Adipose tissue (tissue), 3 donors: ENCODE results near the gene LRRC18. TPM values are rescaled to one million over a fixed set of nuclear protein-coding genes. Genes with fewer than 3 reads are reported as not detected.

Experiments used
- H3K27ac ChIP-seq: one replicate; pipeline ENCODE4 v1.5.1; 2013; ENCODE audit warnings: low read depth, low read length
- WGBS, 3 donors: extraction: QIAGEN DNeasy Blood & Tissue Kit; methylation state at CpG; one replicate each; pipeline ENCODE4 v1.1.7; 2013; 5-methylcytosine and 5-hydroxymethylcytosine counted together
- polyA plus RNA-seq, 3 donors: library from polyadenylated mRNA; stranded (reverse); fragments of 200-250 nt; gene quantifications; one replicate each; pipeline ENCODE4 v1.2.3, GENCODE V29; 2013
- donor health status: healthy with polysubstance abuse.
- donor health status: Bipolar disorder and iron deficiency.
- donor health status: healthy.

The LRRC18 gene
- polyA plus RNA-seq, 3 donors = not detected

- WGBS, 3 donors = 58 to 69% (median 62%) methylated on average over 10 of the region's 10 CpGs
- H3K27ac ChIP-seq = no peak overlapping the region
Measured at GRCh38 chr10:48947690-48948469, 8.2 kb upstream of the LRRC18 start.

- 83 to 91% (median 89%) methylated on average over 12 of the region's 12 CpGs for WGBS, 3 donors
- H3K27ac ChIP-seq = no peak overlapping the region
Measured at GRCh38 chr10:48946891-48947500, 7.4 kb upstream of the LRRC18 start.

GRCh38 chr10:48946332-48946731 is 6.7 kb upstream of the LRRC18 start:
- H3K27ac ChIP-seq = no peak overlapping the region
- 76 to 94% (median 93%) methylated on average over 5 of the region's 5 CpGs for WGBS, 3 donors

GRCh38 chr10:48945441-48946130 is 5.9 kb upstream of the LRRC18 start:
- 62 to 83% (median 72%) methylated on average over 6 of the region's 6 CpGs for WGBS, 3 donors
- H3K27ac ChIP-seq = no peak overlapping the region

GRCh38 chr10:48944171-48944570 is 4.5 kb upstream of the LRRC18 start:
- 80 to 96% (median 93%) methylated on average over 3 of the region's 3 CpGs for WGBS, 3 donors
- no peak overlapping the region for H3K27ac ChIP-seq

GRCh38 chr10:48943096-48943495 is 3.5 kb upstream of the LRRC18 start:
- H3K27ac ChIP-seq = no peak overlapping the region
- 84 to 94% (median 94%) methylated on average over 10 of the region's 10 CpGs for WGBS, 3 donors

GRCh38 chr10:48941427-48942075 is 1.9 kb upstream of the LRRC18 start:
- 73 to 90% (median 89%) methylated on average over 10 of the region's 10 CpGs for WGBS, 3 donors
- no peak overlapping the region for H3K27ac ChIP-seq

- no peak overlapping the region for H3K27ac ChIP-seq
- 56 to 84% (median 77%) methylated on average over 7 of the region's 7 CpGs for WGBS, 3 donors
Measured at GRCh38 chr10:48940958-48941357, 1.3 kb upstream of the LRRC18 start.

- H3K27ac ChIP-seq = no peak overlapping the region
- WGBS, 3 donors = 76 to 94% (median 92%) methylated on average over 5 of the region's 5 CpGs
Measured at GRCh38 chr10:48940372-48940771, 732 bp upstream of the LRRC18 start.

GRCh38 chr10:48938990-48939536 is 577 bp downstream of the LRRC18 start:
- 65 to 77% (median 75%) methylated on average over 6 of the region's 6 CpGs for WGBS, 3 donors

GRCh38 chr10:48938281-48938680 is 1.4 kb downstream of the LRRC18 start:
- H3K27ac ChIP-seq = no peak overlapping the region
- 83 to 100% (median 89%) methylated on average over 2 of the region's 2 CpGs for WGBS, 3 donors

More at GRCh38 chr10:48938990-48939536, 577 bp downstream of the LRRC18 start:
- no peak overlapping the region for H3K27ac ChIP-seq

- 93 to 96% (median 93%) methylated on average over 3 of the region's 3 CpGs for WGBS, 3 donors
Measured at GRCh38 chr10:48937796-48938195, 1.8 kb downstream of the LRRC18 start.

GRCh38 chr10:48935577-48935976 is 4.1 kb downstream of the LRRC18 start:
- H3K27ac ChIP-seq = no peak overlapping the region

More at GRCh38 chr10:48937796-48938195, 1.8 kb downstream of the LRRC18 start:
- H3K27ac ChIP-seq = no peak overlapping the region

- 31 to 69% (median 67%) methylated on average over 18 of the region's 18 CpGs for WGBS, 3 donors
- no peak overlapping the region for H3K27ac ChIP-seq
Measured at GRCh38 chr10:48934672-48935501, 4.8 kb downstream of the LRRC18 start.

- WGBS, 3 donors = 85 to 94% (median 91%) methylated on average over 7 of the region's 7 CpGs
Measured at GRCh38 chr10:48932831-48933664, 6.6 kb downstream of the LRRC18 start.

GRCh38 chr10:48931188-48931587 is 8.5 kb downstream of the LRRC18 start:
- no peak overlapping the region for H3K27ac ChIP-seq
- WGBS, 3 donors = 34 to 37% (median 36%) methylated on average over 4 of the region's 4 CpGs

More at GRCh38 chr10:48932831-48933664, 6.6 kb downstream of the LRRC18 start:
- H3K27ac ChIP-seq = no peak overlapping the region

GRCh38 chr10:48929413-48929990 is 10.1 kb downstream of the LRRC18 start:
- 61 to 82% (median 72%) methylated on average over 5 of the region's 5 CpGs for WGBS, 3 donors
- no peak overlapping the region for H3K27ac ChIP-seq
